Activated CD8-positive, alpha-beta T cell treated with anti-CD3 and anti-CD28 coated beads for 36 hours (primary cell): ENCODE data around the gene TBC1D2B. TPM values are rescaled to one million over a fixed set of nuclear protein-coding genes. Genes with fewer than 3 reads are reported as not detected.

Experiments used
- ATAC-seq: fragments of 200-7000 bp; cut with Tn5 transposase; one replicate; pipeline ENCODE4 v1.10.0; 2021; ENCODE audit warnings: mild to moderate bottlenecking, moderate library complexity
- CTCF ChIA-PET: fragments of 350-600 bp; sonication (Branson Sonifier 250); formaldehyde crosslinking; loops from one replicate; lab custom pipeline; 2021; ENCODE audit warnings: antibody characterized with exemption; lab: Charles Lee
- POLR2A ChIA-PET: fragments of 350-600 bp; sonication (Branson Sonifier 250); formaldehyde crosslinking; loops from one replicate; lab custom pipeline; 2021; ENCODE audit warnings: antibody characterized with exemption; lab: Charles Lee
- DNase-seq: peaks from one replicate; pipeline ENCODE4 v3.0.0-alpha.2; 2020
- H3K27ac Mint-ChIP-seq: one replicate; pipeline ENCODE4 v1.8.0; 2021; ENCODE audit warnings: mild to moderate bottlenecking, mixed read lengths
- H3K27me3 Mint-ChIP-seq: one replicate; pipeline ENCODE4 v1.8.0; 2021; ENCODE audit warnings: mixed read lengths
- H3K36me3 Mint-ChIP-seq: one replicate; pipeline ENCODE4 v1.8.0; 2021; ENCODE audit warnings: low read depth, mixed read lengths
- H3K4me1 Mint-ChIP-seq: one replicate; pipeline ENCODE4 v1.8.0; 2021; ENCODE audit warnings: low read depth, mixed read lengths
- H3K4me3 Mint-ChIP-seq: one replicate; pipeline ENCODE4 v1.8.0; 2021; ENCODE audit warnings: mild to moderate bottlenecking, moderate library complexity, mixed read lengths
- H3K9me3 Mint-ChIP-seq: one replicate; pipeline ENCODE4 v1.8.0; 2021; ENCODE audit warnings: mixed read lengths
- intact Hi-C: fragments of 100-400 bp; cut with micrococcal nuclease; formaldehyde crosslinking; loops from one replicate; pipeline ENCODE4 v1.10.0; 2022
- total RNA-seq, 2 experiments: library from RNA; stranded (reverse); gene quantifications; one replicate each; pipeline ENCODE4 v1.2.3, GENCODE V29; 2021
- TF ChIP-seq, protein P1 (sequence below): fragments of 200-600 bp; IDR thresholded peaks from one replicate; pipeline ENCODE4 v1.8.0; 2022; ENCODE audit warnings: antibody characterized with exemption, mild to moderate bottlenecking

Gene TBC1D2B
- total RNA-seq, 2 experiments from 2014 or later = 62.9 to 65.7 TPM

DNA sequence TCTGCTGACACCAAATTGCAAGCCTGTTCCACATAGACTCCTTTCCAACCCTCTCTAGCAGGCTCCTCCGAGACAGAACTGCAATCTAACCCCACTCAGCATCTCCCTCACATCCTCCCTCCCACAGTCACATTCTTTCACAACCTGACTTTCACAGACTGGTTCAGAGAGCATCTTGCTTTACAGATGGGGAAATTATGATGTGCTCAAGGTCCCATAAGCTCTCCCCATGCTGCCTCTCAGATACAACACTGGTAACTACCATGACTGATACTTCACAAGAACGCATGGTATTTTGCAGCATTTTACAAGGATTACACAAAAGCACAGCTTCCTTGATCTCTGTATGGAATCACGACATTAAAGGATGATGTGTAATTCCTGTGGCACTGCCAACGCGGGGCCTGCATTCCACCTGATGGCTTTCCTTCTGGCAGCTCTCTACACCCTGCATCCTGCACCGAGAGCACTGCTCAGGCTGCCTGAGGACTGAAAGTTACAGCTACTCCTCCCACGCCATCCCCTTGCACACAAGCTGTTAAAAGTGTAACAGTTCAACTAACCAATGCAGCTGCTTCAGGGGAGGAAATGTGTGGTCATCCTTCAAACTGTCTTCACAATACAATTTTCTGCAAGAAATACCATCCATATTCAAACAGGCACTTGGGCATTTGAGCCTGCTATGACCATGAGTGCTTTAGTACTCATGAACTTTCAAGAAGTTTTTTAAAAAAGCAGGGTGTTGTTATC is 27.6 kb downstream of the TBC1D2B start:
- ChIA-PET CTCF (interaction anchor here (0.6 to 8.3 kb wide), 12 partner anchors 9 to 91 kb away, joined by 3 to 83 read pairs (median 7); no protein-coding TSS in a partner anchor), POLR2A (interaction anchor here (0.8 to 3.5 kb wide), 7 partner anchors 10 to 29 kb away, joined by 3 to 29 read pairs (median 4); no protein-coding TSS in a partner anchor)
- Mint-ChIP-seq H3K27me3 (no peaks in the 10 kb centered on the region), H3K27ac (peak overlapping the region; percentile 95), H3K4me3 (peak overlapping the region; percentile 41), H3K9me3 (no peaks in the 10 kb centered on the region), H3K36me3 (peaks cover 39% of the 10 kb centered on the region), H3K4me1 (peaks cover 94% of the 10 kb centered on the region)
- ATAC-seq (peak; percentile 78), DNase-seq (peak; percentile 94)
- TF ChIP-seq, protein P1, sequence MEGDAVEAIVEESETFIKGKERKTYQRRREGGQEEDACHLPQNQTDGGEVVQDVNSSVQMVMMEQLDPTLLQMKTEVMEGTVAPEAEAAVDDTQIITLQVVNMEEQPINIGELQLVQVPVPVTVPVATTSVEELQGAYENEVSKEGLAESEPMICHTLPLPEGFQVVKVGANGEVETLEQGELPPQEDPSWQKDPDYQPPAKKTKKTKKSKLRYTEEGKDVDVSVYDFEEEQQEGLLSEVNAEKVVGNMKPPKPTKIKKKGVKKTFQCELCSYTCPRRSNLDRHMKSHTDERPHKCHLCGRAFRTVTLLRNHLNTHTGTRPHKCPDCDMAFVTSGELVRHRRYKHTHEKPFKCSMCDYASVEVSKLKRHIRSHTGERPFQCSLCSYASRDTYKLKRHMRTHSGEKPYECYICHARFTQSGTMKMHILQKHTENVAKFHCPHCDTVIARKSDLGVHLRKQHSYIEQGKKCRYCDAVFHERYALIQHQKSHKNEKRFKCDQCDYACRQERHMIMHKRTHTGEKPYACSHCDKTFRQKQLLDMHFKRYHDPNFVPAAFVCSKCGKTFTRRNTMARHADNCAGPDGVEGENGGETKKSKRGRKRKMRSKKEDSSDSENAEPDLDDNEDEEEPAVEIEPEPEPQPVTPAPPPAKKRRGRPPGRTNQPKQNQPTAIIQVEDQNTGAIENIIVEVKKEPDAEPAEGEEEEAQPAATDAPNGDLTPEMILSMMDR = no peak
- intact Hi-C loops = no loop called here

DNA sequence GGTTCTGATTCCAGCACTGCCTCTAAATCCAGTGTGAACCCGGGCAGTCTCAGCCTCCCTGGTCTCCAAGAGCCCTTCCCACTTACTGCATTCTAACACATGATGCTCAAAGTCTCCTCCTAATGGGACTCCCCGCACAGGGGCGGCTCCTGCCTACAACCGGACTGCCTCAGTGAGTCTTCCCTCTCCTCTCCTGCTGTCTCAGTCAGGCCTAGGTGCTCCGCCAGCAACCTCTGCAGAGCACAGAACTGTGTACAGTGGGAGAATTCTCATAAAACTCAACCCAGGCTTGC is 28.9 kb downstream of the TBC1D2B start:
- Mint-ChIP-seq H3K27me3 (no peaks in the 10 kb centered on the region), H3K27ac (peak overlapping the region; percentile 95), H3K9me3 (no peaks in the 10 kb centered on the region), H3K36me3 (peaks cover 41% of the 10 kb centered on the region), H3K4me1 (peaks cover 95% of the 10 kb centered on the region), H3K4me3 (no peak overlapping the region)
- TF ChIP-seq, protein P1 = no peak
- CTCF ChIA-PET = interaction anchor here (0.9 to 8.3 kb wide), 8 partner anchors 9 to 89 kb away, joined by 3 to 83 read pairs (median 4); no protein-coding TSS in a partner anchor
- intact Hi-C loops = no loop called here
- POLR2A ChIA-PET = interaction anchor here (0.7 to 3.5 kb wide), 5 partner anchors 11 to 28 kb away, joined by 3 to 29 read pairs (median 3); no protein-coding TSS in a partner anchor
- ATAC-seq = no peak
- DNase-seq = no peak

DNA sequence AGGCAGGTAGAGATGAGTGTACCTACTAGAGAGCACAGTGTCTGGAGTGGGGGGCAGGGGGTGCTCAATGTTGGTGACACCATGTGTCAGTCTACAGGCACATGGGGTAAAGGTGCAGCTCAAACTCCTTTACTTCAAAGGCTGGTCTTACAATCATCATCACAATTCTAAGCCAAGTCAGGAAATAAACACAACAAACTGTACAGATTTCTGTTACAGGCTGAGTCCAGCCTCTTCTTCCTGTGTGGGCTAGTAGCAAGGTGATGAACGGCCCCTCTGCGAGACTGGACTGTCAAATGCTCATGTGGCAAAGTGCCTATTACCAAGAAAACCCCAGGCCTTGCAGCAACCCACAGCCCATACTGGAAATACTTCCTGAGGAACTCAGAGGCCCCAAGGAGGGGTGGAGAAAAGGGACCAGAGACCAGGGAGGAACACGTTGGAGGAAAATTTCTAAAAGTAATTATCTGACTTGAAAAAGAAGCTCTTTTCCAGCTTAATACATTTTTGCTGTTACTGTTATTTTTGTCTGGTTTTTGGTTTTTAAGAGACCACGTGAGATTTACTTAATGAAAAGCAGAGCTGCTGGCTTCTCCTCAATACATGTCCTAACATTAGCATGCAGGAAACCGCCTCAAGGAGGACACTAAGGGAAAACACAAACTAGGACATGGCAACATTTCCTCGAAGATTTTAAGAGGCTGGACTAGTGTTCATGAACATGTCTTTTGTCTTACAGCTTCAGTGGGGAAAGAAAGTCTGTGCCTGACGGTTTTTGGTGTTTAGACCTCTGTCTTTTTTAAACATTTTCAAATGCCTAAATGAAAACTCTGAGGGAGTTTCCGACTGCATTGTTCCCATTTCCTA is 29.5 kb downstream of the TBC1D2B start:
- intact Hi-C loops = no loop called here

GRCh38 chr15:78046796-78047341 is 30.6 kb downstream of the TBC1D2B start:
- Mint-ChIP-seq H3K36me3 (peaks cover 45% of the 10 kb centered on the region), H3K27ac (peak overlapping the region; percentile 95), H3K27me3 (no peaks in the 10 kb centered on the region), H3K9me3 (no peaks in the 10 kb centered on the region), H3K4me1 (peaks cover 96% of the 10 kb centered on the region), H3K4me3 (peak overlapping the region; percentile 7)
- ChIA-PET CTCF (interaction anchor here (1.1 to 8.3 kb wide), 4 partner anchors 12 to 63 kb away, joined by 3 to 83 read pairs (median 8); no protein-coding TSS in a partner anchor), POLR2A (interaction anchor here (1.1 to 2.4 kb wide), 3 partner anchors 10 to 26 kb away, joined by 4 to 5 read pairs (median 5); no protein-coding TSS in a partner anchor)
- TF ChIP-seq, protein P1 = no peak
- ATAC-seq (peak; percentile 35), DNase-seq (peak; percentile 60)
- intact Hi-C loops = no loop called here

More for the DNA sequence above, 29.5 kb downstream of the TBC1D2B start:
- H3K4me3 Mint-ChIP-seq = peak overlapping the region; percentile 11
- TF ChIP-seq, protein P1 = no peak
- no peaks in the 10 kb centered on the region for H3K9me3 Mint-ChIP-seq
- DNase-seq (peak; percentile 56), ATAC-seq (peak; percentile 3)
- H3K4me1 Mint-ChIP-seq = peaks cover 96% of the 10 kb centered on the region
- CTCF ChIA-PET = interaction anchor here (0.9 to 8.3 kb wide), 9 partner anchors 9 to 89 kb away, joined by 3 to 83 read pairs (median 4); no protein-coding TSS in a partner anchor
- POLR2A ChIA-PET = interaction anchor here (0.7 to 2.4 kb wide), 8 partner anchors 11 to 28 kb away, joined by 3 to 6 read pairs (median 4); no protein-coding TSS in a partner anchor
- peaks cover 41% of the 10 kb centered on the region for H3K36me3 Mint-ChIP-seq
- H3K27me3 Mint-ChIP-seq = no peaks in the 10 kb centered on the region
- H3K27ac Mint-ChIP-seq = peak overlapping the region; percentile 95
